Ovary (tissue), 3 donors: ENCODE results near the gene WHRN.

Experiments
- EP300 ChIP-seq: sonication (generic); formaldehyde crosslinking; IDR thresholded peaks from one replicate; pipeline ENCODE4 v1.6.1; 2017; ENCODE audit warnings: antibody characterized with exemption
- POLR2A ChIP-seq: fragments of 450-650 bp; IDR thresholded peaks from one replicate; pipeline ENCODE4 v1.6.1; 2017; ENCODE audit warnings: antibody characterized with exemption, mild to moderate bottlenecking, moderate library complexity
- TF ChIP-seq, protein P1 (sequence below), 3 donors: fragments of 450-650 bp in 2 of 3; fragments of 200-600 bp in 1 of 3; IDR thresholded peaks; one replicate each; pipeline versions ENCODE4 v1.5.1 to v1.8.0; 2016 to 2022; ENCODE audit warnings: antibody characterized with exemption in 3 of 3, mild to moderate bottlenecking in 1 of 3
- donor health status: DM: no; HTN: no; CAD: no.

DNA sequence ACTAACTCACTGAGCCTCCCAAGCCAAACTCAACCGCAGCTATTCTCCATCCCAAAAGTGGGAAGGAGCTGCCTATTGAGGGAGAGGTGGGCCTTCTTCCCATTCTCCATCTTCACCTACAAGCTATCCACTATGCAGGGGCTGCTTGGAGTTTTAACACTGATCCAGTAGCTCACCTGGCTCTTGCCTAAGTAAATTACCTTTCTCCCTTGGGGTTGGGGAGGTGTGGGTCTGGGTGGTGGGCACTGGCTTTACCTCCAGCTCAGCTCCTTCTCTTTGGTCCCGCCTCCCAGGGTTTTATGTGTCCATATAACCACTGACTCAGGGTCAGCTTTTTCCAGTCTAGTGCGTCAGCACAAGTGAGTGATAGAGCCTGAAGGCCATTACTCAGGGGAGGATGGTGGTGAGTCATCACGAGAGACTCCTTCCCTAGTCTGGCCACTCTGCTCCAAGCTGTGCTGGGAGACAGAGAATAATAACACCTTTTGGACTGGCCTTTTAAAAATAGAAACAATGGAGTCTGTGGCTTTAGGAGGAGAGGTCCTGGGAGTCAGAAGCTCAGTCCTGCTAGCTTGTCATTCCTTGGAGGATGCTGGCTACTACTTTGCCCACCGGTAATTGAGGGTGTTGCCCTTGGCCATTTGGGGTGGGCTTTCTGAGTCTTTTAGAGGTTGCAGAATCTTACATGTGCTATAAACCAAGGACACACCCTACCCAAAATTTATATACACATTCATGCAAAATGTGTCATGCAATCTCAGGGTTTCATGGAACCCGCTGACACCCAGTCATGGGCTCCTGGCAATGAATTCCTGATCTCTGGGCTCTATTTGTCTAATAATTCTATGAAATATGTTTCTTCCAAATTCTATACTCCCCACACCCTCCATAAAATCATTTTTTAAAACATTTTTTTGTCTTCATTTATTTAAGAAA is 46.7 kb upstream of the WHRN start:
- TF ChIP-seq, protein P1, sequence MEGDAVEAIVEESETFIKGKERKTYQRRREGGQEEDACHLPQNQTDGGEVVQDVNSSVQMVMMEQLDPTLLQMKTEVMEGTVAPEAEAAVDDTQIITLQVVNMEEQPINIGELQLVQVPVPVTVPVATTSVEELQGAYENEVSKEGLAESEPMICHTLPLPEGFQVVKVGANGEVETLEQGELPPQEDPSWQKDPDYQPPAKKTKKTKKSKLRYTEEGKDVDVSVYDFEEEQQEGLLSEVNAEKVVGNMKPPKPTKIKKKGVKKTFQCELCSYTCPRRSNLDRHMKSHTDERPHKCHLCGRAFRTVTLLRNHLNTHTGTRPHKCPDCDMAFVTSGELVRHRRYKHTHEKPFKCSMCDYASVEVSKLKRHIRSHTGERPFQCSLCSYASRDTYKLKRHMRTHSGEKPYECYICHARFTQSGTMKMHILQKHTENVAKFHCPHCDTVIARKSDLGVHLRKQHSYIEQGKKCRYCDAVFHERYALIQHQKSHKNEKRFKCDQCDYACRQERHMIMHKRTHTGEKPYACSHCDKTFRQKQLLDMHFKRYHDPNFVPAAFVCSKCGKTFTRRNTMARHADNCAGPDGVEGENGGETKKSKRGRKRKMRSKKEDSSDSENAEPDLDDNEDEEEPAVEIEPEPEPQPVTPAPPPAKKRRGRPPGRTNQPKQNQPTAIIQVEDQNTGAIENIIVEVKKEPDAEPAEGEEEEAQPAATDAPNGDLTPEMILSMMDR (IDR thresholded peaks at IDR 0.05): no peak
- no peak for TF ChIP-seq POLR2A
- TF ChIP-seq EP300: no peak
